ENCODE data around the gene DLG2.

Gene DLG2

DNA sequence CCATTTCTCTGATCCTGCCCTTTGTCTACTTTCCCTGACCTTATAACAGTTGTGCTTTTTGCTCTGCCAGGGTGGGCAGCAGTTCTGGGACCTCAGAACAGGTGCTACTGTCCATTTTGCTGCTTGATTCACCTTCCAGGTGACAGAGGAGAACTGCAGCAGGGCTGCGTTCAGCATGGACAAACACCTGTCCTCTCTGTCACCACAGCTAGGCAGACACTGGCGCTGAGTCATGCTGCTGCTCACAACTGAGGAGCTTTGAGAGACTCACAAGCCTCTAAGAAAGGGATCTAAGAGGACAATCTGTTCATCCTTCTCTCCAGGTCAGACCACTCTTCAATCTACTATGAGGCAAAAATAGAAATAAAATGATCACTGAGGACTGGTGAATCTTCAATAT lies 1196.5 kb downstream of the DLG2 start:
- no peak overlapping the region for H3K4me3 ChIP-seq (ENCODE audit: low read length)
- TF ChIP-seq, protein P1, sequence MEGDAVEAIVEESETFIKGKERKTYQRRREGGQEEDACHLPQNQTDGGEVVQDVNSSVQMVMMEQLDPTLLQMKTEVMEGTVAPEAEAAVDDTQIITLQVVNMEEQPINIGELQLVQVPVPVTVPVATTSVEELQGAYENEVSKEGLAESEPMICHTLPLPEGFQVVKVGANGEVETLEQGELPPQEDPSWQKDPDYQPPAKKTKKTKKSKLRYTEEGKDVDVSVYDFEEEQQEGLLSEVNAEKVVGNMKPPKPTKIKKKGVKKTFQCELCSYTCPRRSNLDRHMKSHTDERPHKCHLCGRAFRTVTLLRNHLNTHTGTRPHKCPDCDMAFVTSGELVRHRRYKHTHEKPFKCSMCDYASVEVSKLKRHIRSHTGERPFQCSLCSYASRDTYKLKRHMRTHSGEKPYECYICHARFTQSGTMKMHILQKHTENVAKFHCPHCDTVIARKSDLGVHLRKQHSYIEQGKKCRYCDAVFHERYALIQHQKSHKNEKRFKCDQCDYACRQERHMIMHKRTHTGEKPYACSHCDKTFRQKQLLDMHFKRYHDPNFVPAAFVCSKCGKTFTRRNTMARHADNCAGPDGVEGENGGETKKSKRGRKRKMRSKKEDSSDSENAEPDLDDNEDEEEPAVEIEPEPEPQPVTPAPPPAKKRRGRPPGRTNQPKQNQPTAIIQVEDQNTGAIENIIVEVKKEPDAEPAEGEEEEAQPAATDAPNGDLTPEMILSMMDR (conservative IDR thresholded peaks at IDR 0.05; ENCODE audit: low read depth, low read length), result no peak
- DNase-seq (ENCODE audit: low read depth), result no peak

DNA sequence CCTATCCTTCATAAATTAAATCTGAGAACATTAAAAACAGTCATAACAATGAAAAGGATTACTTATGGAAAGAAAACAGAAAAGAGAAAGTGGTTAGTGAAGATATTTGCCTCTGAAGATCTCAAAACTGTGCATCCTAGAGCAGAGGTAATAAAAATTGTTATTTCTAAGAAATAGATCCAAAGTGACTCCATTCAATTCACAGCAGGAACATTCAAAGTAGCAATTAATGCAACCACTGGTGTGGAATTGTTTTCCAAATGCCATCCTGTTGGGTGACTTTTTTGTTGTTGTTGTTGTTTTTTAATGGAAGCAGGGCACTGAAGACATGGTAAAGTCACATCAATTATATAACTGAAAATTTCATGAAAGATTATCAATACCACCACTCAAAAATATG lies 1201.5 kb downstream of the DLG2 start:
- no peak for DNase-seq (ENCODE audit: low read depth)
- TF ChIP-seq, protein P1 (conservative IDR thresholded peaks at IDR 0.05; ENCODE audit: low read depth, low read length), result no peak
- no peak overlapping the region for H3K4me3 ChIP-seq (ENCODE audit: low read length)

DNA sequence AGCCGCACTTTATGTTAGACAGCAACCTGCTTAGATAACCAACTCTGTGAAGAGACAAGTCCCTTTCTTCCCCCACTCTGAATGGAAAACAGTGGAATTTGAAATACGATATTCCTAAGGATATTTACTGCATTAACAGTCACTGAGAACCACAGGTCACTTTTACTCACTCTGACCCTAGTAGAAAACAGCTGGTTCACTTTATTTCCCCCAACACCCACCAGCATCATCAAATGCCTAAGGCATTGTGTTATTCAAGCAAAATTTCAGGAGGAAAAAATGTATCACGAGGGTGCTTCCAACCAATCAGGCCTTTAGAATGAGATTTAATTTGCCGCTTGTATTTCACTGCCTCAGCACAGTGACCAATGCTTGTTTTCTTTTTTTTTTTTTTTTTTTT lies 1206.9 kb downstream of the DLG2 start:
- TF ChIP-seq, protein P1 (conservative IDR thresholded peaks at IDR 0.05; ENCODE audit: low read depth, low read length), result no peak
- no peak overlapping the region for H3K4me3 ChIP-seq (ENCODE audit: low read length)
- DNase-seq (ENCODE audit: low read depth), result no peak

GRCh38 chr11:84419616-84420015 lies 1207.5 kb downstream of the DLG2 start:
- no peak for DNase-seq (ENCODE audit: low read depth)
- TF ChIP-seq, protein P1 (conservative IDR thresholded peaks at IDR 0.05; ENCODE audit: low read depth, low read length), result no peak
- no peak overlapping the region for H3K4me3 ChIP-seq (ENCODE audit: low read length)

- no peak overlapping the region for H3K4me3 ChIP-seq (ENCODE audit: low read length)
- TF ChIP-seq, protein P1 (conservative IDR thresholded peaks at IDR 0.05; ENCODE audit: low read depth, low read length), result no peak
- no peak for DNase-seq (ENCODE audit: low read depth)
These were observed 1212.2 kb downstream of the DLG2 start for GRCh38 chr11:84414920-84415319.

- H3K4me3 ChIP-seq (ENCODE audit: low read length), result no peak overlapping the region
- no peak for DNase-seq (ENCODE audit: low read depth)
- TF ChIP-seq, protein P1 (conservative IDR thresholded peaks at IDR 0.05; ENCODE audit: low read depth, low read length), result no peak
These were observed 1213.6 kb downstream of the DLG2 start for GRCh38 chr11:84413549-84413948.

- TF ChIP-seq, protein P1 (conservative IDR thresholded peaks at IDR 0.05; ENCODE audit: low read depth, low read length), result no peak
- no peak for DNase-seq (ENCODE audit: low read depth)
- H3K4me3 ChIP-seq (ENCODE audit: low read length), result no peak overlapping the region
These were observed 1214.3 kb downstream of the DLG2 start for GRCh38 chr11:84412862-84413261.
